Astrocyte (in vitro differentiated cells and primary cell): Measurements from ENCODE around the gene ITPRIPL2. TPM values are rescaled to one million over a fixed set of nuclear protein-coding genes. Genes with fewer than 3 reads are reported as not detected.

Source experiments
- DNase-seq: peaks from one replicate; pipeline ENCODE4 v3.0.0-alpha.2; 2010; ENCODE audit warnings: low read depth
- FAIRE-seq: peaks from 2 replicates; lab custom pipeline; 2011; peaks lifted over from hg19 to GRCh38; lab: Jason Lieb, UNC
- H2AFZ ChIP-seq: 2 replicates; pipeline ENCODE4 v1.6.0; 2012; ENCODE audit warnings: low read depth, low read length, inconsistent platforms
- H3K27ac ChIP-seq: 2 replicates; pipeline ENCODE4 v1.5.1; 2011; ENCODE audit warnings: low read depth, low read length, inconsistent platforms
- H3K27me3 ChIP-seq: 2 replicates; pipeline ENCODE4 v1.6.0; 2011; ENCODE audit warnings: low read length, inconsistent platforms; ENCODE audit not compliant: insufficient read depth
- H3K36me3 ChIP-seq: 2 replicates; pipeline ENCODE4 v1.5.1; 2011; ENCODE audit warnings: low read length, inconsistent platforms; ENCODE audit not compliant: insufficient read depth
- H3K4me1 ChIP-seq: 2 replicates; pipeline ENCODE4 v1.5.1; 2011; ENCODE audit warnings: low read length, inconsistent platforms; ENCODE audit not compliant: insufficient read depth
- H3K4me2 ChIP-seq: 2 replicates; pipeline ENCODE4 v1.6.0; 2012; ENCODE audit warnings: low read length, inconsistent platforms
- H3K4me3 ChIP-seq: 2 replicates; pipeline ENCODE4 v1.5.1; 2011; ENCODE audit warnings: low read depth, mild to moderate bottlenecking, low read length, inconsistent platforms; ENCODE audit not compliant: insufficient read depth
- H3K79me2 ChIP-seq: 2 replicates; pipeline ENCODE4 v1.6.0; 2012; ENCODE audit warnings: mild to moderate bottlenecking, low read length, inconsistent platforms; ENCODE audit not compliant: insufficient read depth
- H3K9ac ChIP-seq: 2 replicates; pipeline ENCODE4 v1.6.0; 2012; ENCODE audit warnings: mild to moderate bottlenecking, low read length, inconsistent platforms
- H3K9me3 ChIP-seq: 2 replicates; pipeline ENCODE4 v1.5.1; 2012; ENCODE audit warnings: low read depth, mild to moderate bottlenecking, low read length, inconsistent platforms; ENCODE audit not compliant: insufficient read depth
- H4K20me1 ChIP-seq: 2 replicates; pipeline ENCODE4 v1.6.0; 2012; ENCODE audit warnings: low read length, inconsistent platforms; ENCODE audit not compliant: insufficient read depth
- H3K27ac Mint-ChIP-seq: one replicate; pipeline ENCODE4 v1.8.0; 2021; ENCODE audit warnings: mild to moderate bottlenecking, mixed read lengths; ENCODE audit not compliant: unreplicated experiment
- H3K27me3 Mint-ChIP-seq: one replicate; pipeline ENCODE4 v1.8.0; 2021; ENCODE audit warnings: low read depth, mixed read lengths; ENCODE audit not compliant: unreplicated experiment
- H3K36me3 Mint-ChIP-seq: one replicate; pipeline ENCODE4 v1.8.0; 2021; ENCODE audit warnings: low read depth, mixed read lengths; ENCODE audit not compliant: unreplicated experiment
- H3K4me1 Mint-ChIP-seq: one replicate; pipeline ENCODE4 v1.8.0; 2021; ENCODE audit warnings: low read depth, mixed read lengths; ENCODE audit not compliant: unreplicated experiment
- H3K4me3 Mint-ChIP-seq: one replicate; pipeline ENCODE4 v1.8.0; 2021; ENCODE audit warnings: mild to moderate bottlenecking, moderate library complexity, mixed read lengths; ENCODE audit not compliant: unreplicated experiment
- H3K9me3 Mint-ChIP-seq: one replicate; pipeline ENCODE4 v1.8.0; 2021; ENCODE audit warnings: mild to moderate bottlenecking, mixed read lengths; ENCODE audit not compliant: unreplicated experiment
- EZH2 ChIP-seq: IDR thresholded peaks from 2 replicates; pipeline ENCODE4 v1.6.1; 2012; ENCODE audit warnings: mild to moderate bottlenecking, low read length, inconsistent platforms; ENCODE audit not compliant: insufficient read depth
- total RNA-seq: library from RNA; stranded (reverse); gene quantifications from 2 replicates; pipeline ENCODE4 v1.2.1, GENCODE V29; 2021
- TF ChIP-seq, protein P1 (sequence below): IDR thresholded peaks from 2 replicates; pipeline ENCODE4 v1.5.1; 2011; ENCODE audit warnings: low read depth, mild to moderate bottlenecking, inconsistent platforms, low read length, moderate library complexity; ENCODE audit not compliant: insufficient read depth

The ITPRIPL2 gene
- total RNA-seq, 1 donor from 2014 or later: 47.8 TPM

GRCh38 chr16:19089410-19089955 is 24.3 kb upstream of the ITPRIPL2 start:
- Histone ChIP-seq H3K4me3 (no peak overlapping the region), H3K9ac (no peak overlapping the region), H3K4me2 (no peak overlapping the region), H3K27me3 (no peaks in the 10 kb centered on the region), H3K79me2 (no peaks in the 10 kb centered on the region), H3K27ac (no peak overlapping the region), H2AFZ (no peak overlapping the region), H4K20me1 (no peaks in the 10 kb centered on the region), H3K4me1 (peaks cover 10% of the 10 kb centered on the region), H3K9me3 (no peaks in the 10 kb centered on the region), H3K36me3 (no peaks in the 10 kb centered on the region)
- DNase-seq (no peak), FAIRE-seq (no peak)
- peaks cover 3% of the 10 kb centered on the region for H3K27me3 Mint-ChIP-seq
- peaks cover 1% of the 10 kb centered on the region for H3K36me3 Mint-ChIP-seq
- no peak overlapping the region for H3K4me3 Mint-ChIP-seq
- TF ChIP-seq EZH2: no peak
- TF ChIP-seq, protein P1, sequence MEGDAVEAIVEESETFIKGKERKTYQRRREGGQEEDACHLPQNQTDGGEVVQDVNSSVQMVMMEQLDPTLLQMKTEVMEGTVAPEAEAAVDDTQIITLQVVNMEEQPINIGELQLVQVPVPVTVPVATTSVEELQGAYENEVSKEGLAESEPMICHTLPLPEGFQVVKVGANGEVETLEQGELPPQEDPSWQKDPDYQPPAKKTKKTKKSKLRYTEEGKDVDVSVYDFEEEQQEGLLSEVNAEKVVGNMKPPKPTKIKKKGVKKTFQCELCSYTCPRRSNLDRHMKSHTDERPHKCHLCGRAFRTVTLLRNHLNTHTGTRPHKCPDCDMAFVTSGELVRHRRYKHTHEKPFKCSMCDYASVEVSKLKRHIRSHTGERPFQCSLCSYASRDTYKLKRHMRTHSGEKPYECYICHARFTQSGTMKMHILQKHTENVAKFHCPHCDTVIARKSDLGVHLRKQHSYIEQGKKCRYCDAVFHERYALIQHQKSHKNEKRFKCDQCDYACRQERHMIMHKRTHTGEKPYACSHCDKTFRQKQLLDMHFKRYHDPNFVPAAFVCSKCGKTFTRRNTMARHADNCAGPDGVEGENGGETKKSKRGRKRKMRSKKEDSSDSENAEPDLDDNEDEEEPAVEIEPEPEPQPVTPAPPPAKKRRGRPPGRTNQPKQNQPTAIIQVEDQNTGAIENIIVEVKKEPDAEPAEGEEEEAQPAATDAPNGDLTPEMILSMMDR: no peak
- no peak overlapping the region for H3K27ac Mint-ChIP-seq
- no peaks in the 10 kb centered on the region for H3K4me1 Mint-ChIP-seq
- H3K9me3 Mint-ChIP-seq: no peaks in the 10 kb centered on the region

DNA sequence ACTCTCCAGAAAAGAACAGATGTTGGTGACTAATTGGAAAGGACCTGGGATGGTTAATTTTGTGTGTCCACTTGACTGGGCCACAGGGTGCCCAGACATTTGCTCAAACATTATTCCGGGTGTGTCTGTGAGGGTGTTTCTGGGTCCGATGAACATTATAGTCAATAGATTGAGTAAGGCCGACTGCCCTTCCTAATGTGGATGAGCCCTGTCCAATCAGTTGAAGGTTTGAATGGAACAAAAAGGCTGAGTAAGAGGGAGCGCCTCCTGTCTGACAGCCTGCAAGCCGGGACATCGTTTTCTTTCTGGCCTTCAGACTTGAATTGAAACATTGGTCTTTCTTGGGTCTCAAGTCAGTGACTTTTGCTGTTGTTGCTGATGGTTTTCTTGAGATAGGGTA is 22.8 kb upstream of the ITPRIPL2 start:
- no peak overlapping the region for H3K27ac ChIP-seq
- H3K4me1 ChIP-seq: peaks cover 10% of the 10 kb centered on the region
- no peak overlapping the region for H3K4me3 ChIP-seq
- Mint-ChIP-seq H3K36me3 (peaks cover 1% of the 10 kb centered on the region), H3K9me3 (peaks cover 2% of the 10 kb centered on the region), H3K27ac (no peak overlapping the region), H3K4me1 (no peaks in the 10 kb centered on the region), H3K27me3 (no peaks in the 10 kb centered on the region), H3K4me3 (no peak overlapping the region)
- no peak overlapping the region for H3K9ac ChIP-seq
- FAIRE-seq (no peak), DNase-seq (no peak)
- H3K79me2 ChIP-seq: no peaks in the 10 kb centered on the region
- no peaks in the 10 kb centered on the region for H3K27me3 ChIP-seq
- H2AFZ ChIP-seq: no peak overlapping the region
- TF ChIP-seq, protein P1: no peak
- TF ChIP-seq EZH2: no peak
- no peaks in the 10 kb centered on the region for H4K20me1 ChIP-seq
- no peaks in the 10 kb centered on the region for H3K36me3 ChIP-seq
- H3K9me3 ChIP-seq: no peaks in the 10 kb centered on the region
- H3K4me2 ChIP-seq: no peak overlapping the region

- TF ChIP-seq, protein P1: no peak
- TF ChIP-seq EZH2: no peak
Observed at GRCh38 chr16:19092653-19093410, 20.9 kb upstream of the ITPRIPL2 start.

More at GRCh38 chr16:19092653-19093410, 20.9 kb upstream of the ITPRIPL2 start:
- no peaks in the 10 kb centered on the region for H3K4me1 Mint-ChIP-seq
- FAIRE-seq (no peak), DNase-seq (no peak)
- Histone ChIP-seq H3K9ac (no peak overlapping the region), H3K9me3 (no peaks in the 10 kb centered on the region), H3K4me3 (peak overlapping the region; percentile 14), H4K20me1 (no peaks in the 10 kb centered on the region), H3K4me1 (peaks cover 10% of the 10 kb centered on the region), H3K4me2 (peak overlapping the region; percentile 36), H2AFZ (no peak overlapping the region), H3K36me3 (no peaks in the 10 kb centered on the region), H3K27ac (peak overlapping the region; percentile 34), H3K79me2 (no peaks in the 10 kb centered on the region), H3K27me3 (no peaks in the 10 kb centered on the region)
- no peak overlapping the region for H3K27ac Mint-ChIP-seq
- peaks cover 1% of the 10 kb centered on the region for H3K36me3 Mint-ChIP-seq
- H3K4me3 Mint-ChIP-seq: no peak overlapping the region
- peaks cover 5% of the 10 kb centered on the region for H3K9me3 Mint-ChIP-seq
- H3K27me3 Mint-ChIP-seq: no peaks in the 10 kb centered on the region
